ENCODE results near the gene AOC3.
"Not testable (repeated sequence)": the region's sequence is repeated elsewhere in the genome, so short reads cannot be mapped to it uniquely, and the experiment has no call there.

Gene AOC3

GRCh38 chr17:42893359-42893758 is 42.4 kb downstream of the AOC3 start:
- Histone ChIP-seq H3K27ac (ENCODE audit: poor library complexity, severe bottlenecking) (no peak overlapping the region), H3K9me3 (ENCODE audit: severe bottlenecking) (no peaks in the 10 kb centered on the region), H3K27me3 (ENCODE audit: insufficient read depth, poor library complexity, severe bottlenecking) (no peaks in the 10 kb centered on the region), H3K4me1 (ENCODE audit: insufficient read depth, poor library complexity, severe bottlenecking) (no peaks in the 10 kb centered on the region), H3K36me3 (ENCODE audit: low read depth) (no peaks in the 10 kb centered on the region), H3K4me3 (ENCODE audit: severe bottlenecking) (no peak overlapping the region)
- DNase-seq (ENCODE audit: low spot score) (no peak), ATAC-seq (ENCODE audit: low read depth) (no peak)
- TF ChIP-seq CTCF (IDR thresholded peaks at IDR 0.05; ENCODE audit: poor library complexity, severe bottlenecking), result no peak

- ATAC-seq (ENCODE audit: low read depth) (no peak), DNase-seq (ENCODE audit: low spot score) (no peak)
- Histone ChIP-seq H3K4me3 (ENCODE audit: severe bottlenecking) (no peak overlapping the region), H3K27ac (ENCODE audit: poor library complexity, severe bottlenecking) (peak overlapping the region; percentile 24), H3K9me3 (ENCODE audit: severe bottlenecking) (no peaks in the 10 kb centered on the region), H3K27me3 (ENCODE audit: insufficient read depth, poor library complexity, severe bottlenecking) (no peaks in the 10 kb centered on the region), H3K36me3 (ENCODE audit: low read depth) (no peaks in the 10 kb centered on the region), H3K4me1 (ENCODE audit: insufficient read depth, poor library complexity, severe bottlenecking) (no peaks in the 10 kb centered on the region)
- TF ChIP-seq CTCF (IDR thresholded peaks at IDR 0.05; ENCODE audit: poor library complexity, severe bottlenecking), result no peak
Observed at GRCh38 chr17:42894283-42895184, 43.5 kb downstream of the AOC3 start.

GRCh38 chr17:42895185-42895555 is 44.2 kb downstream of the AOC3 start:
- H3K4me3 ChIP-seq (ENCODE audit: severe bottlenecking), result no peak overlapping the region
- no peaks in the 10 kb centered on the region for H3K9me3 ChIP-seq (ENCODE audit: severe bottlenecking)
- H3K27me3 ChIP-seq (ENCODE audit: insufficient read depth, poor library complexity, severe bottlenecking), result no peaks in the 10 kb centered on the region
- DNase-seq (ENCODE audit: low spot score) (no peak), ATAC-seq (ENCODE audit: low read depth) (peak; percentile 97)
- H3K36me3 ChIP-seq (ENCODE audit: low read depth), result no peaks in the 10 kb centered on the region
- peak overlapping the region; percentile 24 for H3K27ac ChIP-seq (ENCODE audit: poor library complexity, severe bottlenecking)
- no peak for TF ChIP-seq CTCF (IDR thresholded peaks at IDR 0.05; ENCODE audit: poor library complexity, severe bottlenecking)
- H3K4me1 ChIP-seq (ENCODE audit: insufficient read depth, poor library complexity, severe bottlenecking), result no peaks in the 10 kb centered on the region

- no peak overlapping the region for H3K27ac ChIP-seq (ENCODE audit: poor library complexity, severe bottlenecking)
- DNase-seq (ENCODE audit: low spot score) (no peak), ATAC-seq (ENCODE audit: low read depth) (no peak)
- no peak overlapping the region for H3K4me3 ChIP-seq (ENCODE audit: severe bottlenecking)
- H3K36me3 ChIP-seq (ENCODE audit: low read depth), result no peaks in the 10 kb centered on the region
- H3K27me3 ChIP-seq (ENCODE audit: insufficient read depth, poor library complexity, severe bottlenecking), result no peaks in the 10 kb centered on the region
- no peaks in the 10 kb centered on the region for H3K9me3 ChIP-seq (ENCODE audit: severe bottlenecking)
- H3K4me1 ChIP-seq (ENCODE audit: insufficient read depth, poor library complexity, severe bottlenecking), result no peaks in the 10 kb centered on the region
- TF ChIP-seq CTCF (IDR thresholded peaks at IDR 0.05; ENCODE audit: poor library complexity, severe bottlenecking), result no peak
Observed at GRCh38 chr17:42898147-42898811, 47.3 kb downstream of the AOC3 start.

- not testable (repeated sequence) for H3K9me3 ChIP-seq (ENCODE audit: severe bottlenecking); H3K4me3 ChIP-seq (ENCODE audit: severe bottlenecking); H3K27me3 ChIP-seq (ENCODE audit: insufficient read depth, poor library complexity, severe bottlenecking); ATAC-seq (ENCODE audit: low read depth); DNase-seq (ENCODE audit: low spot score); H3K27ac ChIP-seq (ENCODE audit: poor library complexity, severe bottlenecking); H3K36me3 ChIP-seq (ENCODE audit: low read depth); H3K4me1 ChIP-seq (ENCODE audit: insufficient read depth, poor library complexity, severe bottlenecking)
Observed at GRCh38 chr17:42899981-42900380, 49.0 kb downstream of the AOC3 start.

Data from RWPE2 (cell line).